ENCODE results near the gene PANK3. TPM values are rescaled to one million over a fixed set of nuclear protein-coding genes. Genes with fewer than 3 reads are reported as not detected.

The PANK3 gene
- total and polyA plus RNA-seq, 9 of the 15 experiments (the other 6 are each of a cell fraction or from before 2014, with no cell fraction given), result 5.9 to 50.4 (median 29.7) TPM

- TF ChIP-seq TRIM25 (IDR thresholded peaks at IDR 0.05; ENCODE audit: borderline replicate concordance), result no peak
- peak; percentile 75 for TF ChIP-seq ETV1 (tag; conservative IDR thresholded peaks at IDR 0.05; ENCODE audit: low read depth)
- TF ChIP-seq TAF15 (IDR thresholded peaks at IDR 0.05; ENCODE audit: low read depth, low read length), result no peak
- no peak for TF ChIP-seq ERF (CRISPR knock-in tag; IDR thresholded peaks at IDR 0.05)
- peak; percentile 32 for TF ChIP-seq FUS (optimal IDR thresholded peaks at IDR 0.05; ENCODE audit: low read depth, low read length)
- TF ChIP-seq ILK (tag; IDR thresholded peaks at IDR 0.05; ENCODE audit: borderline replicate concordance, low read depth), result no peak
- peak; percentile 31; the same call in 1 of the 2 replicates for TF ChIP-seq LEF1 (IDR thresholded peaks at IDR 0.05)
- peak; percentile 62; the same call in 1 of the 2 replicates for TF ChIP-seq HDAC8 (tag; IDR thresholded peaks at IDR 0.05)
- TF ChIP-seq MNT (conservative IDR thresholded peaks at IDR 0.05), result peak; percentile 60 to 87
- no peak for TF ChIP-seq RBM39 (optimal IDR thresholded peaks at IDR 0.05; ENCODE audit: low read depth, low read length)
- TF ChIP-seq L3MBTL2 (IDR thresholded peaks at IDR 0.05), result peak; percentile 89
- TF ChIP-seq CREB1 (IDR thresholded peaks at IDR 0.05), result peak; percentile 39; the same call in 1 of the 2 replicates
- no peak for TF ChIP-seq CREB1 (CRISPR knock-in tag; IDR thresholded peaks at IDR 0.05)
- peak; percentile 78 for TF ChIP-seq POLR2A (conservative IDR thresholded peaks at IDR 0.05)
- peak in 2 of 3 experiments; percentile 32 to 77 for TF ChIP-seq YY1 (IDR thresholded peaks at IDR 0.05; ENCODE audit: borderline replicate concordance in 1 of 3, control insufficient read depth in 1 of 3, extremely low read depth in 1 of 3, insufficient read depth in 3 of 3, insufficient read length in 1 of 3, insufficient replicate concordance in 2 of 3, low read depth in 1 of 3, low read length in 2 of 3)
- peak; percentile 36; the same call in 1 of the 2 replicates for TF ChIP-seq CC2D1A (IDR thresholded peaks at IDR 0.05)
- no peak for TF ChIP-seq ZHX1 (conservative IDR thresholded peaks at IDR 0.05; ENCODE audit: low read length)
- TF ChIP-seq ZBTB1 (CRISPR knock-in tag; IDR thresholded peaks at IDR 0.05; ENCODE audit: borderline replicate concordance, low read depth), result 0 out of 2 replicates have a peak, but pooled peaks have one; percentile 20
- peak in 1 of 2 experiments; percentile 22; a peak in 1 of 4 replicates for TF ChIP-seq TRIM24 (IDR thresholded peaks at IDR 0.05)
- TF ChIP-seq POLR2B (IDR thresholded peaks at IDR 0.05; ENCODE audit: low read depth, partially characterized antibody), result peak; percentile 83
- TF ChIP-seq TCF7L2 (IDR thresholded peaks at IDR 0.05; ENCODE audit: low read depth, low read length), result no peak
- peak; percentile 63; the same call in 1 of the 2 replicates for TF ChIP-seq BCOR (IDR thresholded peaks at IDR 0.05)
Measured at GRCh38 chr5:168578538-168579487, at the start of gene PANK3 (continued).

Measured in K562 (cell line).